ENCODE data around the gene RAB2B. TPM values are rescaled to one million over a fixed set of nuclear protein-coding genes. Genes with fewer than 3 reads are reported as not detected.

RAB2B gene
- total RNA-seq, 1 experiment from 2014 or later: 22.8 TPM

GRCh38 chr14:21475767-21476522 is 814 bp downstream of the RAB2B start:
- H3K27ac Mint-ChIP-seq (ENCODE audit: low read depth, unreplicated experiment): peak overlapping the region; percentile 98
- H3K4me1 Mint-ChIP-seq (ENCODE audit: insufficient read depth, unreplicated experiment): no peaks in the 10 kb centered on the region
- no peak for DNase-seq (ENCODE audit: unreplicated experiment)
- peak overlapping the region; percentile 87 for H3K4me3 Mint-ChIP-seq (ENCODE audit: unreplicated experiment)
- ChIA-PET POLR2A (interaction anchor here (0.6 to 4.6 kb wide), 12 partner anchors 9 to 209 kb away, joined by 3 to 73 read pairs (median 8); partner anchors contain the start of genes CHD8 and METTL3), CTCF (interaction anchor here (0.6 to 6.4 kb wide), 11 partner anchors 10 to 405 kb away, joined by 3 to 57 read pairs (median 4); partner anchors contain the start of gene CHD8)
- TSS peak; percentile 68 for BruUV-seq (replicated peaks)
- intact Hi-C loops (cut with micrococcal nuclease): loop anchor here (5.0 kb wide), 1 partner anchor 81 kb away; no protein-coding TSS in a partner anchor
- no peaks in the 10 kb centered on the region for H3K27me3 Mint-ChIP-seq (ENCODE audit: insufficient read depth, unreplicated experiment)
- peaks cover 22% of the 10 kb centered on the region for H3K36me3 Mint-ChIP-seq (ENCODE audit: insufficient read depth, unreplicated experiment)
- TF ChIP-seq, protein P1, sequence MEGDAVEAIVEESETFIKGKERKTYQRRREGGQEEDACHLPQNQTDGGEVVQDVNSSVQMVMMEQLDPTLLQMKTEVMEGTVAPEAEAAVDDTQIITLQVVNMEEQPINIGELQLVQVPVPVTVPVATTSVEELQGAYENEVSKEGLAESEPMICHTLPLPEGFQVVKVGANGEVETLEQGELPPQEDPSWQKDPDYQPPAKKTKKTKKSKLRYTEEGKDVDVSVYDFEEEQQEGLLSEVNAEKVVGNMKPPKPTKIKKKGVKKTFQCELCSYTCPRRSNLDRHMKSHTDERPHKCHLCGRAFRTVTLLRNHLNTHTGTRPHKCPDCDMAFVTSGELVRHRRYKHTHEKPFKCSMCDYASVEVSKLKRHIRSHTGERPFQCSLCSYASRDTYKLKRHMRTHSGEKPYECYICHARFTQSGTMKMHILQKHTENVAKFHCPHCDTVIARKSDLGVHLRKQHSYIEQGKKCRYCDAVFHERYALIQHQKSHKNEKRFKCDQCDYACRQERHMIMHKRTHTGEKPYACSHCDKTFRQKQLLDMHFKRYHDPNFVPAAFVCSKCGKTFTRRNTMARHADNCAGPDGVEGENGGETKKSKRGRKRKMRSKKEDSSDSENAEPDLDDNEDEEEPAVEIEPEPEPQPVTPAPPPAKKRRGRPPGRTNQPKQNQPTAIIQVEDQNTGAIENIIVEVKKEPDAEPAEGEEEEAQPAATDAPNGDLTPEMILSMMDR (IDR thresholded peaks at IDR 0.05; ENCODE audit: unreplicated experiment): no peak
- H3K9me3 Mint-ChIP-seq (ENCODE audit: unreplicated experiment): no peaks in the 10 kb centered on the region

GRCh38 chr14:21467616-21468015 is 9.1 kb downstream of the RAB2B start:
- H3K27me3 Mint-ChIP-seq (ENCODE audit: insufficient read depth, unreplicated experiment): no peaks in the 10 kb centered on the region
- no peak overlapping the region for H3K4me3 Mint-ChIP-seq (ENCODE audit: unreplicated experiment)
- ChIA-PET POLR2A (interaction anchor here (1.0 kb wide), 1 partner anchor 13 kb away, joined by 3 read pairs; no protein-coding TSS in a partner anchor), CTCF (interaction anchor here (4.2 kb wide), 1 partner anchor 11 kb away, joined by 38 read pairs; the partner anchor contains the start of gene CHD8)
- no TSS peak for BruUV-seq (replicated peaks)
- TF ChIP-seq, protein P1 (IDR thresholded peaks at IDR 0.05; ENCODE audit: unreplicated experiment): no peak
- H3K36me3 Mint-ChIP-seq (ENCODE audit: insufficient read depth, unreplicated experiment): peaks cover 48% of the 10 kb centered on the region
- no peaks in the 10 kb centered on the region for H3K4me1 Mint-ChIP-seq (ENCODE audit: insufficient read depth, unreplicated experiment)
- DNase-seq (ENCODE audit: unreplicated experiment): peak; percentile 49
- intact Hi-C loops (cut with micrococcal nuclease): no loop called here
- no peak overlapping the region for H3K27ac Mint-ChIP-seq (ENCODE audit: low read depth, unreplicated experiment)
- H3K9me3 Mint-ChIP-seq (ENCODE audit: unreplicated experiment): no peaks in the 10 kb centered on the region

GRCh38 chr14:21455912-21456667 is 20.7 kb downstream of the RAB2B start, which contains the start of gene CHD8:
Gene CHD8 (minus strand): TSS chr14:21456123. CDS start chr14:21431643, 24,480 bp downstream.
- H3K27ac Mint-ChIP-seq (ENCODE audit: low read depth, unreplicated experiment): peak within 1 kb of the TSS; percentile 98
- H3K36me3 Mint-ChIP-seq (ENCODE audit: insufficient read depth, unreplicated experiment): peaks cover 19% of the 10 kb centered on the region
- TF ChIP-seq, protein P1 (IDR thresholded peaks at IDR 0.05; ENCODE audit: unreplicated experiment): peak; percentile 40
- ChIA-PET CTCF (interaction anchor here (0.6 to 6.4 kb wide), 24 partner anchors 10 to 1520 kb away, joined by 3 to 60 read pairs (median 4); partner anchors contain the start of genes METTL3, RAB2B and TOX4), POLR2A (interaction anchor here (0.6 to 7.0 kb wide), 25 partner anchors 9 to 1639 kb away, joined by 3 to 138 read pairs (median 4); partner anchors contain the start of genes ACIN1, C14orf119, METTL3 and RAB2B)
- H3K27me3 Mint-ChIP-seq (ENCODE audit: insufficient read depth, unreplicated experiment): no peaks in the 10 kb centered on the region
- no peaks in the 10 kb centered on the region for H3K9me3 Mint-ChIP-seq (ENCODE audit: unreplicated experiment)
- peak within 1 kb of the TSS; percentile 92 for H3K4me3 Mint-ChIP-seq (ENCODE audit: unreplicated experiment)
- intact Hi-C loops (cut with micrococcal nuclease): loop anchor here (1.0 to 10.0 kb wide), 7 partner anchors 19 to 221 kb away; partner anchors contain the start of genes METTL3, SUPT16H and TOX4
- peak; percentile 100 for DNase-seq (ENCODE audit: unreplicated experiment)
- peaks cover 16% of the 10 kb centered on the region for H3K4me1 Mint-ChIP-seq (ENCODE audit: insufficient read depth, unreplicated experiment)
- no TSS peak for BruUV-seq (replicated peaks)
